GM23248 (cell line): ENCODE measurements around the gene PALB2.

Experiments
- EZH2 ChIP-seq: fragments of 200-600 bp; sonication (generic); IDR thresholded peaks from 2 replicates; pipeline ENCODE4 v1.6.1; 2018; ENCODE audit warnings: antibody characterized with exemption, mild to moderate bottlenecking; ENCODE audit not compliant: insufficient read depth, poor library complexity, severe bottlenecking
- EZH2phosphoT487 ChIP-seq: fragments of 200-600 bp; sonication (generic); IDR thresholded peaks from 2 replicates; pipeline ENCODE4 v1.6.1; 2018; ENCODE audit warnings: antibody characterized with exemption, moderate library complexity, mild to moderate bottlenecking, low read depth; ENCODE audit not compliant: insufficient read depth

DNA sequence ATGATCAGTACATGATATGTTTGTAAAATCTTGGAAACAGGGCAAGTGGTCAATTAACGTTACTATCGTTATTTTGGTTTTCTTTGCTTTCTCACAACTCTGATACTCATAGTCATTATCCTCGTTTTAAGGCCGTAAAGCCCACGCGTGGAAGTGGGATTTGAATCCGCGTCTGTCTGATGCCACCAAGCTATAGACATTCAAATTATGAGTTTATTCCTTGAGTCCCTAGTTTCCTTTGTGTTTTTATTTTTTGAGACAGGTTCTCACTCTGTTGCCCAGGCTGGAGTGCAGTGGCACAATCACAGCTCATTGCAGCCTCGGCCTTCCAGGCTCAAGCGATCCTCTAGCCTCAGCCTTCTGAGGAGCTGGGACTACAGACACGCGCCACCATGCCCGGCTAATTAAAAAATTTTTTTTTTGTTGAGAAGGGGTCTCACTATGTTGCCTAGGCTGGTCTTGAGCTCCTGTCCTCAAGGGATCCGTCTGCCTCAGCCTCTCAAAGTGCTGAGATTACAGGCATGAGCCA is 1.2 kb upstream of the PALB2 start:
- TF ChIP-seq EZH2phosphoT487, result no peak
- no peak for TF ChIP-seq EZH2
